Common myeloid progenitor, CD34-positive (primary cell): ENCODE data around the gene FXR2. TPM values are rescaled to one million over a fixed set of nuclear protein-coding genes. Genes with fewer than 3 reads are reported as not detected.

Experiments
- CTCF ChIA-PET: fragments of 350-600 bp; sonication (Branson Sonifier 250); formaldehyde crosslinking; loops from one replicate; lab custom pipeline; 2021; ENCODE audit warnings: antibody characterized with exemption; lab: Charles Lee
- POLR2A ChIA-PET: fragments of 350-600 bp; sonication (Branson Sonifier 250); formaldehyde crosslinking; loops from one replicate; lab custom pipeline; 2021; ENCODE audit warnings: antibody characterized with exemption; lab: Charles Lee
- DNase-seq, 3 donors: peaks; one replicate each; pipeline versions ENCODE4 v3.0.0 to v3.0.0-alpha.2; 2013
- H3K27ac ChIP-seq, 2 experiments: 1 replicate in 1 of 2; 2 replicates in 1 of 2; pipeline ENCODE4 v1.7.0; 2013; ENCODE audit warnings: inconsistent platforms in 2 of 2, low read length in 2 of 2, mild to moderate bottlenecking in 2 of 2, low read depth in 1 of 2, moderate library complexity in 1 of 2; ENCODE audit not compliant: severe bottlenecking in 2 of 2, insufficient read depth in 1 of 2, poor library complexity in 1 of 2
- H3K27me3 ChIP-seq, 5 experiments: replicated peaks in 2 of 5; 1 replicate in 3 of 5; 2 replicates in 2 of 5; pipeline versions ENCODE4 v1.6.1 to v1.7.0; 2013; ENCODE audit warnings: low read length in 4 of 5, mild to moderate bottlenecking in 2 of 5, moderate library complexity in 2 of 5, inconsistent platforms in 1 of 5; ENCODE audit not compliant: insufficient read depth in 5 of 5, control insufficient read depth in 4 of 5
- H3K36me3 ChIP-seq, 4 experiments: 1 replicate in 2 of 4; 2 replicates in 2 of 4; pipeline versions ENCODE4 v1.6.1 to v1.7.0; 2013; ENCODE audit warnings: low read length in 3 of 4, control low read depth in 1 of 4, mild to moderate bottlenecking in 1 of 4; ENCODE audit not compliant: control insufficient read depth in 4 of 4, insufficient read depth in 4 of 4
- H3K4me1 ChIP-seq, 4 experiments: 1 replicate in 3 of 4; 2 replicates in 1 of 4; pipeline versions ENCODE4 v1.6.1 to v1.7.1; 2013; ENCODE audit warnings: low read length in 3 of 4, mild to moderate bottlenecking in 3 of 4, control low read depth in 1 of 4, inconsistent platforms in 1 of 4, moderate library complexity in 1 of 4; ENCODE audit not compliant: control insufficient read depth in 4 of 4, insufficient read depth in 4 of 4; ENCODE audit errors: control extremely low read depth in 1 of 4
- H3K4me3 ChIP-seq, 7 experiments: 1 replicate in 4 of 7; 2 replicates in 3 of 7; pipeline versions ENCODE4 v1.5.1 to v1.7.0; 2013; ENCODE audit warnings: mild to moderate bottlenecking in 7 of 7, low read length in 6 of 7, moderate library complexity in 6 of 7, inconsistent platforms in 2 of 7, low read depth in 2 of 7, control low read depth in 1 of 7; ENCODE audit not compliant: insufficient read depth in 4 of 7, control insufficient read depth in 1 of 7; ENCODE audit errors: extremely low read depth in 1 of 7
- H3K9me3 ChIP-seq, 5 experiments: 1 replicate in 4 of 5; 2 replicates in 1 of 5; pipeline versions ENCODE4 v1.6.1 to v1.7.1; 2013; ENCODE audit warnings: low read length in 4 of 5, mild to moderate bottlenecking in 2 of 5, inconsistent platforms in 1 of 5, low read depth in 1 of 5, moderate library complexity in 1 of 5; ENCODE audit not compliant: control insufficient read depth in 4 of 5, insufficient read depth in 2 of 5; ENCODE audit errors: control extremely low read depth in 1 of 5
- WGBS: methylation state at CpG from one replicate; pipeline ENCODE4 v1.1.5; 2013; ENCODE audit not compliant: insufficient coverage; 5-methylcytosine and 5-hydroxymethylcytosine counted together
- polyA plus RNA-seq: library from polyadenylated mRNA; unstranded; fragments of 120-200 nt; gene quantifications from one replicate; pipeline ENCODE4 v1.2.1, GENCODE V29; 2013

FXR2 gene
- 18.1 TPM for polyA plus RNA-seq

GRCh38 chr17:7614425-7615264 is at the start of gene FXR2:
FXR2 (minus strand) TSS chr17:7614897; CDS start chr17:7614532, 365 bp downstream.
- H3K4me1 ChIP-seq = peaks cover 9 to 28% (median 21%) of the 10 kb centered on the region in 4 experiments
- ChIA-PET POLR2A (interaction anchor here (0.6 to 1.8 kb wide), 6 partner anchors 13 to 130 kb away, joined by 3 to 11 read pairs (median 6); partner anchors contain the start of genes MPDU1, SAT2, TP53 and WRAP53), CTCF (interaction anchor here (0.9 to 1.5 kb wide), 8 partner anchors 13 to 73 kb away, joined by 3 to 7 read pairs (median 4); partner anchors contain the start of genes SAT2, SHBG, SOX15 and TP53)
- peaks cover 0 to 18% (median 4%) of the 10 kb centered on the region in 4 experiments for H3K36me3 ChIP-seq
- peak within 1 kb of the TSS; percentile 72 to 92 (median 75) for H3K4me3 ChIP-seq
- no peaks in the 10 kb centered on the region for H3K27me3 ChIP-seq
- peak; percentile 100 for DNase-seq
- no peaks in the 10 kb centered on the region for H3K9me3 ChIP-seq
- peak within 1 kb of the TSS; percentile 27 to 87 for H3K27ac ChIP-seq
- WGBS = 0% methylated on average over 61 of the region's 93 CpGs

GRCh38 chr17:7656958-7657609 is 42.4 kb upstream of the FXR2 start:
- no peaks in the 10 kb centered on the region for H3K36me3 ChIP-seq
- CTCF ChIA-PET = interaction anchor here (1.1 to 2.2 kb wide), 3 partner anchors 16 to 30 kb away, joined by 3 to 7 read pairs (median 4); partner anchors contain the start of gene TP53
- no peaks in the 10 kb centered on the region for H3K9me3 ChIP-seq
- peak in 2 of 3 donors; percentile 48 to 60 for DNase-seq
- H3K27me3 ChIP-seq = peaks cover 0 to 25% (median 18%) of the 10 kb centered on the region in 5 experiments
- no peak overlapping the region for H3K27ac ChIP-seq
- H3K4me3 ChIP-seq = no peak overlapping the region
- POLR2A ChIA-PET = interaction anchor here (1.0 kb wide), 1 partner anchor 9 kb away, joined by 4 read pairs; no protein-coding TSS in a partner anchor
- WGBS = 92% methylated on average over 8 of the region's 10 CpGs
- no peaks in the 10 kb centered on the region for H3K4me1 ChIP-seq

GRCh38 chr17:7655541-7655840 is 40.8 kb upstream of the FXR2 start:
- no peak for DNase-seq
- peaks cover 0 to 14% (median 12%) of the 10 kb centered on the region in 4 experiments for H3K4me1 ChIP-seq
- H3K4me3 ChIP-seq = no peak overlapping the region
- peaks cover 0 to 38% (median 26%) of the 10 kb centered on the region in 5 experiments for H3K27me3 ChIP-seq
- 89% methylated on average over 10 of the region's 17 CpGs for WGBS
- no peaks in the 10 kb centered on the region for H3K9me3 ChIP-seq
- POLR2A ChIA-PET = interaction anchor here (0.6 to 0.8 kb wide), 2 partner anchors 17 to 32 kb away, joined by 3 to 7 read pairs; partner anchors contain the start of gene TP53
- H3K36me3 ChIP-seq = no peaks in the 10 kb centered on the region
- no peak overlapping the region for H3K27ac ChIP-seq
- CTCF ChIA-PET = interaction anchor here (1.0 to 2.0 kb wide), 3 partner anchors 25 to 277 kb away, joined by 3 to 7 read pairs (median 4); partner anchors contain the start of genes SHBG and TP53

GRCh38 chr17:7654832-7655540 is 40.3 kb upstream of the FXR2 start:
- H3K4me3 ChIP-seq = no peak overlapping the region
- peaks cover 0 to 42% (median 27%) of the 10 kb centered on the region in 5 experiments for H3K27me3 ChIP-seq
- H3K4me1 ChIP-seq = peaks cover 0 to 18% (median 15%) of the 10 kb centered on the region in 4 experiments
- no peak for DNase-seq
- H3K36me3 ChIP-seq = no peaks in the 10 kb centered on the region
- H3K9me3 ChIP-seq = no peaks in the 10 kb centered on the region
- POLR2A ChIA-PET = interaction anchor here (0.6 kb wide), 1 partner anchor 18 kb away, joined by 7 read pairs; no protein-coding TSS in a partner anchor
- CTCF ChIA-PET = interaction anchor here (1.5 to 1.6 kb wide), 2 partner anchors 22 to 25 kb away, joined by 4 to 5 read pairs; partner anchors contain the start of gene SHBG
- no peak overlapping the region for H3K27ac ChIP-seq
- 93% methylated on average over 10 of the region's 16 CpGs for WGBS

- H3K4me3 ChIP-seq = no peak overlapping the region
- no peaks in the 10 kb centered on the region for H3K36me3 ChIP-seq
- H3K9me3 ChIP-seq = no peaks in the 10 kb centered on the region
- 88% methylated on average over 12 of the region's 12 CpGs for WGBS
- ChIA-PET POLR2A (no interaction called here), CTCF (no interaction called here)
- no peak overlapping the region for H3K27ac ChIP-seq
- peaks cover 0 to 45% (median 28%) of the 10 kb centered on the region in 5 experiments for H3K27me3 ChIP-seq
- no peak for DNase-seq
- peaks cover 0 to 18% (median 15%) of the 10 kb centered on the region in 4 experiments for H3K4me1 ChIP-seq
These were observed 38.0 kb upstream of the FXR2 start for GRCh38 chr17:7652388-7653356.
